Endometrial microvascular endothelial cells (primary cell): Measurements from ENCODE around the gene OR8G1. TPM values are rescaled to one million over a fixed set of nuclear protein-coding genes. Genes with fewer than 3 reads are reported as not detected.

Experiments used
- total RNA-seq: library from RNA; depleted of rRNA; stranded (reverse); fragments of >200 nt; gene quantifications from one replicate; pipeline ENCODE4 v1.2.3, GENCODE V29; 2015; ENCODE audit errors: inconsistent ontology term

The OR8G1 gene
- total RNA-seq, 1 donor from 2014 or later = not detected

Other genes starting within 250 kb of the OR8G1 start
- not detected for gene OR10G6, start 245.9 kb upstream of the OR8G1 start, total RNA-seq
- not detected for gene OR10G4, start 228.1 kb upstream of the OR8G1 start, total RNA-seq
- not detected for gene OR10G9, start 218.1 kb upstream of the OR8G1 start, total RNA-seq
- gene OR10G8, start 214.3 kb upstream of the OR8G1 start, total RNA-seq = not detected
- gene OR10G7, start 199.8 kb upstream of the OR8G1 start, total RNA-seq = not detected
- gene VWA5A, start 125.6 kb upstream of the OR8G1 start, total RNA-seq = 19.7 TPM
- gene OR10D3, start 57.8 kb upstream of the OR8G1 start, total RNA-seq = not detected
- not detected for gene OR8G5, start 15.3 kb downstream of the OR8G1 start, total RNA-seq
- not detected for gene OR8D1, start 72.9 kb downstream of the OR8G1 start, total RNA-seq
- gene OR8D2, start 79.1 kb downstream of the OR8G1 start, total RNA-seq = not detected
- not detected for gene OR8B2, start 143.4 kb downstream of the OR8G1 start, total RNA-seq
- not detected for gene OR8B3, start 157.9 kb downstream of the OR8G1 start, total RNA-seq
- gene OR8B4, start 183.8 kb downstream of the OR8G1 start, total RNA-seq = not detected
- not detected for gene OR8B8, start 204.6 kb downstream of the OR8G1 start, total RNA-seq